Osteoblast (primary cell): Measurements from ENCODE around the gene TMEM61. TPM values are rescaled to one million over a fixed set of nuclear protein-coding genes. Genes with fewer than 3 reads are reported as not detected.

Experiments used
- DNase-seq: peaks from one replicate; pipeline ENCODE4 v3.0.0; 2011; ENCODE audit warnings: low spot score, mixed read lengths; ENCODE audit not compliant: insufficient read length; ENCODE audit errors: missing footprints
- H2AFZ ChIP-seq: 2 replicates; pipeline ENCODE4 v1.6.0; 2011; ENCODE audit warnings: mild to moderate bottlenecking, low read length
- H3K27ac ChIP-seq: 2 replicates; pipeline ENCODE4 v1.5.1; 2011; ENCODE audit warnings: mild to moderate bottlenecking, low read depth, low read length, moderate library complexity
- H3K27me3 ChIP-seq: 2 replicates; pipeline ENCODE4 v1.6.0; 2012; ENCODE audit warnings: mild to moderate bottlenecking, control low read depth, inconsistent platforms, low read length, moderate library complexity; ENCODE audit not compliant: insufficient read depth
- H3K36me3 ChIP-seq: 2 replicates; pipeline ENCODE4 v1.5.1; 2011; ENCODE audit warnings: mild to moderate bottlenecking, low read length, control low read depth, moderate library complexity; ENCODE audit not compliant: insufficient read depth
- H3K4me1 ChIP-seq: 2 replicates; pipeline ENCODE4 v1.5.1; 2011; ENCODE audit warnings: mild to moderate bottlenecking, low read length, control low read depth, moderate library complexity; ENCODE audit not compliant: insufficient read depth
- H3K4me2 ChIP-seq: 2 replicates; pipeline ENCODE4 v1.6.0; 2011; ENCODE audit warnings: mild to moderate bottlenecking, low read length; ENCODE audit not compliant: insufficient read depth
- H3K4me3 ChIP-seq: fragments of 200-600 bp; sonication (generic); 3 replicates; pipeline ENCODE4 v1.5.1; 2012; ENCODE audit warnings: mild to moderate bottlenecking, low read length, inconsistent platforms; ENCODE audit not compliant: insufficient read depth
- H3K79me2 ChIP-seq: 2 replicates; pipeline ENCODE4 v1.6.0; 2012; ENCODE audit warnings: mild to moderate bottlenecking, low read length, control low read depth, inconsistent platforms; ENCODE audit not compliant: insufficient read depth
- H3K9me3 ChIP-seq: 2 replicates; pipeline ENCODE4 v1.5.1; 2011; ENCODE audit warnings: low read depth, low read length, control low read depth
- H4K20me1 ChIP-seq: 2 replicates; pipeline ENCODE4 v1.6.0; 2012; ENCODE audit warnings: mild to moderate bottlenecking, low read length, control low read depth; ENCODE audit not compliant: insufficient read depth
- CTCF ChIP-seq: IDR thresholded peaks from 2 replicates; pipeline ENCODE4 v1.5.1; 2011; ENCODE audit warnings: mild to moderate bottlenecking, low read depth, low read length, moderate library complexity; ENCODE audit errors: extremely low read depth
- total RNA-seq: library from RNA; depleted of rRNA; stranded (reverse); fragments of >200 nt; gene quantifications from 2 replicates; pipeline ENCODE4 v1.2.3, GENCODE V29; 2012

Gene TMEM61
- total RNA-seq, 1 donor: not detected

DNA sequence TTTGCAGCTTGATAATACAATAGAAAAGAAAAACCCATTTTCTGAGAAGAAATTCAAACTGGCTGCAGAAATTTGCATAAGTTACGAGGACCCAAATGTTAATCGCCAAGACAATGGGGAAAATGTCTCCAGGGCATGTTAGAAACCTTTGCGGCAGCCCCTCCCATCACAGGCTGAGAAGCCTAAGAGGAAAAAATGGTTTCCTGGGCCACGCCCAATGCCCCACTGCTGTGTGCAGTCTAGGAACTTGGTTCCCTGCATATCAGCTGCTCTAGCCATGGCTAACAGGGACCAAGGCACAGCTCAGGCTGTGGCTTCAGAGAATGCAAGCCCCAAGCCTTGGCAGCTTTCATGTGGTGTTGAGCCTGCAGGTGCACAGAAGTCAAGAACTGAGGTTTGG is 37.5 kb upstream of the TMEM61 start:
- H3K4me2 ChIP-seq: no peak overlapping the region
- no peak overlapping the region for H2AFZ ChIP-seq
- H3K4me3 ChIP-seq: no peak overlapping the region
- no peak for DNase-seq
- H3K79me2 ChIP-seq: no peaks in the 10 kb centered on the region
- no peaks in the 10 kb centered on the region for H3K27me3 ChIP-seq
- no peak for TF ChIP-seq CTCF
- no peaks in the 10 kb centered on the region for H4K20me1 ChIP-seq
- no peaks in the 10 kb centered on the region for H3K36me3 ChIP-seq
- peaks cover 9% of the 10 kb centered on the region for H3K4me1 ChIP-seq
- no peaks in the 10 kb centered on the region for H3K9me3 ChIP-seq
- no peak overlapping the region for H3K27ac ChIP-seq

- peak; percentile 87 for DNase-seq
- peak; percentile 89 for TF ChIP-seq CTCF
- H3K27me3 ChIP-seq: no peaks in the 10 kb centered on the region
- peaks cover 8% of the 10 kb centered on the region for H3K4me1 ChIP-seq
- no peaks in the 10 kb centered on the region for H3K79me2 ChIP-seq
- no peaks in the 10 kb centered on the region for H4K20me1 ChIP-seq
- no peak overlapping the region for H3K27ac ChIP-seq
- peak overlapping the region; percentile 85 for H2AFZ ChIP-seq
- no peaks in the 10 kb centered on the region for H3K36me3 ChIP-seq
- peak overlapping the region; percentile 76 for H3K4me2 ChIP-seq
- no peaks in the 10 kb centered on the region for H3K9me3 ChIP-seq
- peak overlapping the region; percentile 52 for H3K4me3 ChIP-seq
Observed at GRCh38 chr1:54944610-54945392, 35.6 kb upstream of the TMEM61 start.

- Histone ChIP-seq H3K4me3 (no peak overlapping the region), H3K27ac (no peak overlapping the region), H3K9me3 (no peaks in the 10 kb centered on the region), H3K36me3 (no peaks in the 10 kb centered on the region), H2AFZ (no peak overlapping the region), H3K4me2 (peak overlapping the region; percentile 76), H3K79me2 (no peaks in the 10 kb centered on the region), H3K4me1 (peaks cover 7% of the 10 kb centered on the region), H3K27me3 (no peaks in the 10 kb centered on the region), H4K20me1 (no peaks in the 10 kb centered on the region)
- no peak for DNase-seq
- no peak for TF ChIP-seq CTCF
Observed at GRCh38 chr1:54945393-54945936, 35.0 kb upstream of the TMEM61 start.

DNA sequence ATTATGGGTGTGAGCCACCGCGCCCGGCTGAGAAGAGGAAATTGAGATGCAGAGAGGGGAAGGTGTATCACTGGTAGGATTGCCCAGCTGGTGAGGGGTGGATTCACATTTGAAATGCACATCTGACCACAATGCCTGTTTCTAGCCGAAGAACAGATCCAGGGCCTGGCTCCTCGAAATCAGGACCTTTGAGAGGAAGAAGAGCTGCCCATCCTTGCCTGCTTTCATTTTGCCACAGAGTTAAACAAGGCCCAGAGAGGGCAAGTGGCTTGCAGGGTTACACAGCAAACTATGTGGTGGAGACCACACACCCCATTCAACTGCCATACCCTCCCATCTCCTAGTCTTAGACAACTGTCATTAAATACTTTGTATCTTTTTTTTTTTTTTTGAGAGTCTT is 32.9 kb upstream of the TMEM61 start:
- no peak overlapping the region for H2AFZ ChIP-seq
- no peak for DNase-seq
- no peaks in the 10 kb centered on the region for H3K27me3 ChIP-seq
- H3K4me3 ChIP-seq: no peak overlapping the region
- H4K20me1 ChIP-seq: no peaks in the 10 kb centered on the region
- H3K36me3 ChIP-seq: no peaks in the 10 kb centered on the region
- no peaks in the 10 kb centered on the region for H3K9me3 ChIP-seq
- no peak for TF ChIP-seq CTCF
- H3K4me2 ChIP-seq: no peak overlapping the region
- H3K4me1 ChIP-seq: peaks cover 7% of the 10 kb centered on the region
- no peak overlapping the region for H3K27ac ChIP-seq
- H3K79me2 ChIP-seq: no peaks in the 10 kb centered on the region
